GM18868 (cell line): ENCODE measurements around the gene LDLRAD4.

Experiments
- ATAC-seq: cut with Tn5 transposase; IDR thresholded peaks from one replicate; pipeline ENCODE4 v1.9.1; 2021; ENCODE audit warnings: mild to moderate bottlenecking, moderate library complexity; ENCODE audit not compliant: unreplicated experiment

Gene LDLRAD4

DNA sequence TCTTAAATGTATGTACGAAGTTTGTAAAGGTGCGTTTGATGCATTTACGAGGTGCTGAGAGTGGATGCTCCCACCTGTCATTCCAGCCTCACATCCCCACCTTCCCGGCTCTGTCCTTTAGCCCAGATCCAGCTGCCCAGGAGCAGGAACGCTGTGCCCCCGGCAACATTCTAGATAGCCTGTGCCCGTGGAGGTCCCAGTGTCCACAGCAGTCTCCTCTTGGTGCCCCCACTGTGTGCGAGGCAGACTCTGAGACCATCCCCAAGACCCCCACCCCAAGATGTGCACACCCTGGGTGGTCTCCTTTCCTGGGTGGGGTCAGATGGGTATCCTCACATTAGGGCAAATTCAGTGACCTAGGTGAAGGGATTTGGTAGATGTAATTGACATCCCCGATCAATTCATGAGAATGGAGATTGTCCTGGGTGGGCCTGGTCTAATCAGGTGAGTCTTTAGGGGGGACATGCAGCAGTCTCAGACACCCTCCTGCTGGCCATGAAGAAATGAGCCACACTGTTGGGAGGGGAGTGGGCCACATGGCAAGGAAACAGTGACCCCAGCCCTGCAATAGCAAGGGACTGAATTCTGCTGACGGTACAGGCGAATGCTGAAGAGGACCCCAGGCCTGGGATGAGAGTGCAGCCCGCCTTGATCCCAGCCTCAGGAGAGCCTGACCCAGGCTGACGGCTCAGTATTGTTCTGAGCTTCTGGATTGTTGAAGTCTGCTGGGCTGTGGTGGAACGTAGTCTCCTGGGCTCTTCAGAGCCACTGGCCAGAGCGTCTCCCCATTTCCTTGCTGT, 304.5 kb downstream of the LDLRAD4 start:
- ATAC-seq = no peak

DNA sequence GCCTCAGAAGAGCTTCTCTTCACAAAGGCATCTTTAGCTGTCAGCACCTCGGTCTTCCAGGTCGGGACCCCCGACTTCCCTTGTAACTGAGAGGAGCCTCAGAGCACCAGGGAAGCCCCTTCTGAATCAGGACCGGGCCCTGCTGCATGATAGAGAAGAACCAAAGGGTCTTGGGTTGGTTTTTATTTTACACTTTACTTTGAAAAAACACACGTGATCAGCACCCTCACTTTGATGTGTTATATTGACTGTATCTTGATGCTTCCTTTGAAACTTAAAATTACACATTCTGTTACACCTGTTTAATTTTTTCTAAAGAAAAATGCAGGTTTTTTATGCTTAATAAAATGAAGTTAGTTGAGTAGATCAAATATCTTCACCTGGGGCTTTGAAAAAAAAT, 305.5 kb downstream of the LDLRAD4 start:
- ATAC-seq = no peak

DNA sequence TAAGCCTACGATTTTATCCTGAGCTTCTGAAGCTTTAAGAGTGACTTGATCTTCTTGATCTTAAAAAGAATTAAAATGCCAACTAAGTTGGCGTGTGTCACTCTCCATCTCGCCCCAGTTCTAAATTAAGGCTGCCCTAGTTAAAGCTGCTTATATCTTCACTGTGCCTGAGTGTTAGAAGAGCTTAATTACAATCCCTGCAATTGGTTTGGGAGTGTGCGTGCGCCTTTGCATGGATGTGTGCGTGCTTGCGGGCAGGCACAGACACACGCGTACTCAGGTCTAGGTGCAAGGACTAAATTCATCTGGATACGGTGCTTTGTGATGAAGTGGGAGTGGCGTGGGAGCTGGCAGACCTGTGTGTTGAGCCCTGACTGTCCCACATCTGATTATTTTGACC, 306.3 kb downstream of the LDLRAD4 start:
- no peak for ATAC-seq

DNA sequence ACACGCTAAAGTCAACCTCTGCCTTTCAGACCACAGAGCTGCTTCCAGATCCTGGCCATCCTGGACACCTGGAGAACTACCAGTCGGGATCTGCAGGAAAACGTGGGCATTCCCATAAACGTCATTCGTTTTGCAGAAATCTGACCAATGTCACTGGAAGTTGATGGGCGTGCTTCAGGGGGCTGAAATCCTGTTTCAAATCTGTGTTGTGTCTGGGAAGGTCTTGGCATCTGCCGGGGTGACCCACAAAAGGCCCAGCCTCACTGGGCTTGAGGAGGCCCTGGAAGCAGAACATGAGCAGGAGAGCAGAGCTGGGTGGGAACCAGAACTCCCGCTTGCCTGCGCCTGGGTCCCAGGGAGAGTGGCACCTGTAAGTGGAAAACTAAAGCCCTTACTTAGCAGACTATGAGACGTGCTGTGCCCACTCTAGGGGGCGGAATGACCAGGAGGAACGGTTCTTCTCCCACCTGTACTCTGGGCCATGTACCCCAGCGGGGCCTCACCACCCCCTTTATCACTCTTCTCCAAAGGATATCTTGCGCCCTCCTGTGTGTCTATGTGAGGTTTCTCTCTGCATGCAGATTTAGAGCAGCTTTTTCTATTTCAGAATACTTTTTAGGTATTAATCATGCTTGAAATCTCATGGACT, 306.9 kb downstream of the LDLRAD4 start:
- ATAC-seq = no peak

DNA sequence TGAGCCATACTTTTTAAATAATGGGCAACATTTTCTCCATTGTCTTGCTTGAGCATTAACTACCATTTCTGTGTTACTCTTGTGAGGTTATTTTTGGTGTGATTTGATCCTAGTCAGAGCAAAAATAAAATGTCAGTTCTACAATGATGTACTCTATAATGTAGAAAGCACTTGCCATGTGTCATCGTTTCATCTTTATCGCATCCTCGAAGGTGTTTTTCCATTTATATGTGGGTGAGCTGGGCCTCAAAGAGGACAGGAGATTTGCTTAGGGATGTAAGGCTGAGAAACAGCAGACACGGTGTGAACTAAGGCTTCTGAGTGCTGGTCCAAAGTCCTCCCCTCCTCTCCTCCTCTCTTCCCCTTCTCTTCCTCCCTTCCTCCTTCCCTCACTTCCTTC, 308.0 kb downstream of the LDLRAD4 start:
- no peak for ATAC-seq

DNA sequence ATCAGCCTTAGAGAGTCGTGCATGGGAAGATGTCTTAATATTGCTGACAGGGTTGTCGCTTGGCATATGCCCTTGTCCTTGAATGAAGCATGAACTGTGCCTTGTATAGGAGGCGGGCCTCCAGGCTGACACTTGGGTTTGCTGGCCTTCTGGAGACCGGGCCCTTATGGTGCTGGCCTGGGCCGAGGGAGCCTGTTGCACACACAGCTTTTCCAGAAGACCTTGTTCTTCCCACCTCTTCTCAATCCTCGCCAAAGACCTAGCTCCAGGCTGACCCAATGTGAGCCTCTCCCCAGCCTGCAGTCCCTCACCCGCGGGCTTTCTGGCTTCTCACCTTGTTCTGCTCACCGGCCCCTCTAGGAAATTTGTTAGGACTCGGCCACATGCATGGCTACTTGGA, 308.7 kb downstream of the LDLRAD4 start:
- no peak for ATAC-seq

DNA sequence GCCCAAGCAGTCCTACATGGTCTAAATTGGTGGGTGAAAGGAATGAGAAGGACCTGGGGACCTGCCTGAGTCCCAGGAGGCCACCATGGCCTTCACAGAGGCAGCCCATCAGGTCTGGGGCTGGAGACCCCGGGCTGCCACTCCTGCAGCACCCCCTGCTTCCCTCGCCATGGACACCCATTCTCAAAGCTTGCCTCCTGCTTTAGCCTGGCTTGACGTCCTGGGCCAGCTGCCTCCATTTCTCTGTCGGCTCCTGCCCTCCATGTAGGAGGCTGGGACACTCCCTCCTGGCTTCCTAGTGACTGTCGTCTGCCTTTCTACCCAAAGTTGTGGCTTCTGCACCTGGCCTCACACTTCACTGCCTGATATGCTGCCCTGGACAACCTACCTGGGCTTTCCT, 309.2 kb downstream of the LDLRAD4 start:
- ATAC-seq = no peak

DNA sequence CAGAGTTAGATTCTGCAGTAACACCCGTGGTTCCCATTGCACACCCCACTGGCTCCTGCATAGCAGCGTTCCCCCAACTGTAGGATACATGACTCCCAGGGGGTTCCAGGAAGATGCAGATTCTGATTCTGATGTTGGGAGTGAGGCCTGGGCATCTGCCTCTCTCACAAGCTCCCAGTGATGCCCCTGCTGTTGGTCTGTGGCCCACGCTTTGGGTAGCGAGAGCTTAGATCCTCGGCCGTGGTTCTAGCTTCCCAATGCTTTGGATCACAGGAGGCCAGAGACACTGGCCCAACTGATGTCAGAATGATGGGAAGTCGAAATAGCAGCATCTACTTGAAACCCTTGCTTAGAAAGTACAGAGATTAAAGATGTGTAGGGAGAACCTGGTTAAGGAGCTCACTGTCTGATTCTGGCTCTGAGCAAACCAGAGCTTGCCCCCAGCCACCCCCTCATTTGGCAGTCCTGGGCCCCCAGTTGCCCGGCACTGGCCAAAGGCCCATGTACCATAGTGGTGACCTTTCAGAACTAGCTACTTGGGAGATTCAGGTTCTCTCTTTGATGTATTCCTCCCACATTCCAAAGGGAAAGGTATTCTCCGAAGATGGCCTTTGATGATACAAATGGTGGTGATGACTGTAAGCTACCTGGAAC, 310.3 kb downstream of the LDLRAD4 start:
- ATAC-seq = no peak

DNA sequence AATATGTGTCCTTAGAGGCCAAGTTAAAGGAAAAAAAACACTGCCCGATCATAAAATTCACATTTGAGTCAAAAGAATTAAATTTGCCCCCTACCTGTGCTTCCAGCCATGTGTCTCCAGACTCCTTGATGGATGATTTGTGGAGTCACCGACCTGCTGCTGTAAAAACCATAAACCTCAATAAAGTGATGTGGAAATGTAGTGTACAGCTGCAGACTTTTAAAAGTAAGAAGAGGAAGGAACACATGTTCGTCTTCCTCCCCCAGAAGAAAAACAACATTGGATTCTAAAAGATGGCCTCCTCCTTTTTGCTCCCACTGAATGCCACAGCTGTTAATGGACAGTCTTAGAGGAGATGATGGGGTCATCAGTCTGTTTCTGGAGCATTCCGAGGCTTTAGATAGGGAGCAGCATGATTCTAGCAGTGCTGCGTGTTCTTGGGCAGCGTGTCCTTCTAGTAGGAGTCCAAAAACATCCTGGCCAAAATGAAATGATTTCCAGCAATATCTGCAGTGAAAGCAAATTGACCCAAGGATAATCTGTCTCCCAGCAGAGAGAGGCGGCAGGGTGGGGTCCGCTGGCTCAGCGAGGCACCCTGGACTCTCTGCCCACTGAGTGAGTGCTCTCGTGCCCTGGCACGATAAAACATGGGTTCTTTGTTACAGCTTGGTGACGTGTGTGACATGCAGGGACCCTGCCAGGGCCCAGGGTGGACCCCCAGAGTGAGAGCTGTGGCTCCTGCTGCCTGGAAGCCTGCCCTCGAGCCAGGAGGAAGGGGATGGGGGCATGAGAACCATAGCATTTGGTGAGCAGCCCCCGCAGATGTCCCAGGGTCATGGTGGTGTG, 311.7 kb downstream of the LDLRAD4 start:
- ATAC-seq = no peak

DNA sequence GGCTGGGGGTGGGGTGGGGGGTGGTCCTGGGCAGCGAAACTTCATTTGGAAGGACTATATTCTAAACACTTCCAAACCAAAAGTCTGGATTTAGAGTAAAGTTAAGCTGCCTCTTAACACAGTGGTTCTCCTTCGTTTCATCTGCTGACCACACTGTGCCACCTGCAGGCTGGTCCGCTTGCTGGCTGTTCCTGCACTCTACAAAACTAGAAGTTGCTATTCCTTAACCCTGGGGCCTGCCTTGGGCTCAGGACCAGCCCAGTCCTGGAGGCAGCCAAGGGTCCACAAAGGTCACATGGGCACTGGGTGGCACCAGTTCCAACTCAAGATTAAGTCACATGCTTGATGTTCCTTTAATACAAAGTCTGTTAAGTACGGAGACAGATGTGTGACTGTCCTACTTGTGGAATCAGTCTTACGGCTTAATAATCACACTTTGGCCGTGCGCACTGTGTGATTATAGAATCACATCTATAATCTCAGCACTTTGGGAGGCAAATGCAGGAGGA, 312.4 kb downstream of the LDLRAD4 start:
- ATAC-seq = no peak

DNA sequence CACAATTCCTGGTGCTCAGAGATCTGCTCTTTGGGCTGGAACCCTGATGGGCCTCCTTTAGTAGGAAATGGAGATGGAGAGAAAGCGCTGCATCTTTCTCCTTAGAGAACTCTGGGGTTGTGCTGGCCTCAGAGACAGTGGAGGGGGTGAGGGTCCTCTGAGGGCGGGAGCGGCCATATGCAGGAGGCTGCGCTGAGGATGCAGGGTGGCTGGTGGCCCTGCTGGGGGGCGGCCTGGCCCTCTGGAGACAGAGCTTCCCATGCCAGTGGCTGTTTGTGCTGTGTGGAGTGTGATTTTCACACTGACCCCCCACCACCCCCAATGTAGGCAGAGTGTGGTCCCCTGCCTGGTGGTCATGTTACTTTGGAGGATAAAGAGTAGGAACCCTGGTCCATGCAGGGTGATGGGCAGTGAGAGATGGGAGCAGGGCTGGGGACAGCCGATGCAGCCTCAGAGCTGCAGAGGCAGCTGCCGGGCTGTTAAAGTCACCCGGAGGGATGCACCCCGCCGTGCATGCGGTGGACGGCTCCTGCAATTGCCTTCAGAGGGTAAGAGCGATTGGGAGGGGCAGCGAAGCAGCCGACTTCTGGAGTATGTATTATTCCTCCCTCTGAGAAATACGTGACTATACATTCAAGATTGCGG, 313.2 kb downstream of the LDLRAD4 start:
- no peak for ATAC-seq

DNA sequence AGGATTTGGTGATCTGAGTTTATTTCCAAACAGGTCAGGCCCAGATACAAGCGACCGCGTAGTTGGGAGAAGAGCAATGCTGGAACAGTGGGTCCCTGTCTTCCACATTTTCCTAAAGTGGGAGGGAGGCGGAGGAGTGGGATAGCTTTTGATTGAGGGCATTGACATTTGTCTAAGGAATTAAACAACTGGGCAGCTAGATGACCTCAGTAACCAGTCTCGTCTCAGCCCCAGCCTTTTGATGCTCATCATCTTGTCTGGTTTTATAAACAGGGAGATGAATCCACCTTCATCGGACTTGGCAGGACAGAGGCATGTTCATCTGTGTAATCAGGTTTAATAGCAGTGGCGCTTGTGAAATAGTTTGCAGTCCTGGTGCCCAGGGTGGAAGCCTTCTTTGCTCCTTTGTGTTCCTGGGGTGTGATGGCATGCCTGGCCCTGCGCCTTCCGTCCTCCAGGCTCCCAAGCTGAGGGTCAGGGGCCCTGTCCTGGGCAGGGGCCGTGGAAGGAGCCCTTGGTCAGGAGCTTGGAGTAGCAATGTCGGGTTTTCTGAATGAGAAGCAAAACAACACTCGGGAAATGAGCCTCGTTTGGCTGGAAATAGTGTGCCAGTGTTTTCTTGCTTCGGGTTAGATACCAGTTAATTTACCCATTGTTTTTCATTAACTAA, 314.0 kb downstream of the LDLRAD4 start:
- no peak for ATAC-seq

DNA sequence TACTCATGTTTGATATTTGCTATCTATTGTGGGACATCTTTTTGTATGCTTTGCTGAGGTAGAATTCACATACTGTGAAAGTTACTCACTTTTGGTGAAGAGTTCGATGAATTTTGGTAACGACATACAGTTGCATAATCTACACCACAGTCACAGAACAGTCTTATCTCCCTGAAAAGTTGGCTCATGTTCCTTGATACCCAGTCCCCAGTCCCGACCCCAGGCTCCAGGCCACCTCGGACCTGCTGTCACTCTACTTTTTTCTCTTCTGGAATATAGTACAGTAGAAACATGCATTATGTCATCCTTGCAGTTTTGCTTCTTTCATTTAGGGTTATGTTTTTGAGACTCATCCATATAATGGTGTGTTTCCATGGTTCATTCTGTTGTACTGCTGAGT, 316.1 kb downstream of the LDLRAD4 start:
- no peak for ATAC-seq

DNA sequence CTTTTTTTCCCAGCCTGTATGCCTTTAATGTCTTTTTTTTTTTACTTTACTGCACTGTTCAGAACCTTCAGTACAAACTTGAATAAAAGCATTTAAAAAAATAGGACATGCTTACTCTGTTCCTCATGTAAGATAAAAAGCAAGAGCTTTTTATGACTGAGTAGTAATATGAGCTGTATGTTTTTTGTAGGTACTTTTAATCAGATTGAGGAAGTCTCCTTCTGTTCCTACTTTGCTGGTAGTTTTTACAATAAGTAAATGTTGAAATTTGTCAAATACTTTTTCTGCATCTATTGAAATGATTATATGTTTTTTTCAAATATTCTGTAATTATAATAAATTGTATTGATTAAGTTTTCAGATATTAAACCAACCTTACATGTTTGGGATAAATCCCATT, 318.0 kb downstream of the LDLRAD4 start:
- no peak for ATAC-seq

DNA sequence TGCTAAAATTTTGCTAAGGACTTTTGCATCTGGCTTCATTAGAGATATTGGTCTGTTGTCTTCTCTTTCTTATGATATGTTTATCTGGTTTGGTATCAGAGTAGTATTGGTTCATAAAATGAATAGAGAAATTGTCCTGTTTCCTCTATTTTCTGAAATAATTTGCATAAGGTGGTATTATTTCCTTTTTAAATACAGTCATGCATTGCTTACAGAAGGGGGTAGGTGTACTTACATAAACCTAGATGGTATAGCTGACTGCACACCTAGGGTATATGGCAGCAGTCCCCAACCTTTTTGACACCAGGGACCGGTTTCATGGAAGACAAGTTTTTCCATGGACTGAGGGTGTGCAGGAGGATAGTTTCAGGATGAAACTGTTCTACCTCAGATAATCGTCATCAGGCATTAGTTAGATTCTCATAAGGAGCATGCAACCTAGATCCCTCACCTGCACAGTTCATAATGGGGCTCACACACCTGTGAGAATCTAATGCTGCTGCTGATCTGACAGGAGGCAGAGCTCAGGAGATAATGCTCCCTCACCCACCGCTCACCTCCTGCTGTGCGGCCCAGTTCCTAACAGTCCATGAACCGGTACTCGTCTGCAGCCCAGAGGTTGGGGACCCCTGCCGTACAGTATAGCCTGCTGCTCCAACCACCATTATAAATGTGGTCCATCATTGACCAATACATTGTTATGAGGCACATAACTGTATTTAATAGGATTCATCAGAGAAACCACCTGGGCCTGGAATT, 318.6 kb downstream of the LDLRAD4 start:
- no peak for ATAC-seq

DNA sequence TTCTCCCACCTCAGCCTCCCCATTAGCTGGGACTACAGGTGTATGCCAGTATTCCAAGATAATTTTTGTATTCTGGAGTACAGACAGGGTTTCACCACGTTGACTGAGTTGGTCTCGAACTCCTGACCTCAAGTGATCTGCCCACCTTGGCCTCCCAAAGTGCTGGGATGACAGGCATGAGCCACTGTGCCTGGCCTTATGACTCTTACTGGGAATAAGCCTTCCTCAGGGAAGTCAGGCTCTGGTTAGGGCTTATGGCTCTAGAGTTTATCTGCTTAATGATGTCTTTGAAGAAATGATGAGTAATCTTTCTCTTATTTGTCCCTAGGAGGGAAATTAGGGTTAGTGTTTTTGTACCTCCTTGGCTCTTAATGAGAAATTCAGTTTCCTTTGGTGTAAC, 320.1 kb downstream of the LDLRAD4 start:
- no peak for ATAC-seq

DNA sequence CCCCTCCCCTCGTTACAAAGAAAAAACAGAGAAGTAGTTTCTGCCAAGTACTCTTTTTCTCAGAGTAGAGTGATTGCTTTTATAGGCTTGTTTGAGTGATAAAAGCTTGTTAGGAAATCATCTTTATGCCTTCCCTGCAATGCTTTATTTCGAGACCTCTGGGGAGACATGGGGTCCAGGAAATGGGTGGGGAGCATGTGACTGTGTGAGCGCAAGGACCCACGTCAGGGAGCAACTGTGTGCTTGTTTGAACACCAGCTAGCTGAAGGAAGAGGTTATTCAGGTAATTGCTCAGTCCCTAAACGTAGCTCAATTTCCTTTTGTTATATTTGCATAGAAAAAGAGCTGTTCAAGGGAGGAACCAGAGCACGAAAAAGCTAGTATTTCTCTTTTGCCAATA, 320.5 kb downstream of the LDLRAD4 start:
- peak; percentile 54 for ATAC-seq

DNA sequence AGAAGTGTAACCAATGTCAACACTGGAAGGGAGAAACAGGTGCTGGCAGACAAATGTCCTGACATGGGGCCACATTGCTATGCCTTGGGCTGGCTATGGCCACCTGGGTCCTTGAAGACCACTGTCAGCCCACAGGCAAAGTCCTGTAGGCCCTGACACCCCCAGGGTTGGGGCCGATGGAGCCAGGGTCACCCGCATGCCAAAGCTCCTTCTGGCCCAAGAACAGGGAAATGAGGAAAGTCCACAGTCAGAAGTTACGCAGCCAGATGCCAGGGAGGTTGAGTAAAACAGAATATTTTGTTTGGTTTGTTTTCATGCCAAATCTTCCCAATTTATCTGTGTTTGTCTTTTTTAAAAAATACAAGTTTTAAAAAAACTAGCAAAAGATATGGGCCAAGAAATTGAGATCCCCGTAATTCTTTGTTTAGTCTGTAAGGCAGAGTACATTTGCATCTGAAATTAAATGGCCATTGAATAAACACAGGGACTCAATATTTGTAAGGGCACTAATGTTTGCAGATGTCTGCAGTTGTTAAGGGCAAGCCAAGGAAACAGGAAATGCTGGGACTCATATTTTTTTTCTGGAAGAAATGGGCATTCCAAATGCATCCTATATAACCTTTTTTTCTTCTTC, 321.4 kb downstream of the LDLRAD4 start:
- no peak for ATAC-seq
